HG02840 (cell line): ENCODE data around the gene KRTAP10-10.
"Not testable (repeated sequence)": the region's sequence is repeated elsewhere in the genome, so short reads cannot be mapped to it uniquely, and the experiment has no call there.

ENCODE experiments used
- ATAC-seq: cut with Tn5 transposase; IDR thresholded peaks from one replicate; pipeline ENCODE4 v1.9.1; 2021; ENCODE audit warnings: mild to moderate bottlenecking, moderate library complexity, moderate number of reproducible peaks; ENCODE audit not compliant: unreplicated experiment, low FRiP score

The KRTAP10-10 gene

DNA sequence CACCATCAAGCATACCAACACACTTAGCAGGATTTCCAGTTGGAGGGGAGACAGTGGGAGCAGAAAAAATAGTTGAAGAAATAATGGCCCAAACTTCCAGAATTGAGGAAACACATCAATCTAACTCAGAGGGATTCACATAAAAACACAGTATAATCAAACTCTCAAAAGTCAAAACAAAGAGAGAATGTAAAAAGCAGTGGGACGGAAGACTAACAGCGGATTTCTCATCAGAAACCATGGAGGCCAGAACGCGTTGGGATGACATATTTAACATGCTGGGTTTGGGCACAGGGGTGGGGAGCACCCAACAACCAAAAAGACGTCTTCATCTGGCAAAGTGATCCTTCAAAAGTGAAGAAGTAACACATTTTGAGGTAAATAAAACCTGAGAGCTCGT, 17.3 kb upstream of the KRTAP10-10 start:
- no peak for ATAC-seq

GRCh38 chr21:44623575-44623974, 13.6 kb upstream of the KRTAP10-10 start:
- no peak for ATAC-seq

DNA sequence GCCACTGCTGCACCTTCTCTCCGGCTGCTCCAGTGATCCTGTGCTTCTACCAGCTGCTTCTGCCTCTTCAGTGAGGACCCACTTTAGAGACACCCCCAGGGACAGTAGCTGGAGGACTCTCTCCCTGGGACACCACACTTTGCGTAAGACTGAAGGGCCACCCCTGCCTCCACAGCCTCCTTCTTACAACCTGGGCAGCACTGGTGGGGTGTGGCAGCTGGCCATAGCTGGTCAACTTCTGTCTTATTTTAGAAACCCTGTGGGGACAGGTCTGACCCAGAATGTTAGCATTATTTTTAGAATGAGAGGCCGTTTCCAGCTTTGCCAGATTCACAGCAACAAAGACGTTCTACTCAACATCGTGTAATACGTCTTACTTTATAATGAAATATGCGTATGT, 11.4 kb upstream of the KRTAP10-10 start:
- ATAC-seq: no peak

GRCh38 chr21:44626262-44626661, 10.9 kb upstream of the KRTAP10-10 start:
- ATAC-seq: no peak

DNA sequence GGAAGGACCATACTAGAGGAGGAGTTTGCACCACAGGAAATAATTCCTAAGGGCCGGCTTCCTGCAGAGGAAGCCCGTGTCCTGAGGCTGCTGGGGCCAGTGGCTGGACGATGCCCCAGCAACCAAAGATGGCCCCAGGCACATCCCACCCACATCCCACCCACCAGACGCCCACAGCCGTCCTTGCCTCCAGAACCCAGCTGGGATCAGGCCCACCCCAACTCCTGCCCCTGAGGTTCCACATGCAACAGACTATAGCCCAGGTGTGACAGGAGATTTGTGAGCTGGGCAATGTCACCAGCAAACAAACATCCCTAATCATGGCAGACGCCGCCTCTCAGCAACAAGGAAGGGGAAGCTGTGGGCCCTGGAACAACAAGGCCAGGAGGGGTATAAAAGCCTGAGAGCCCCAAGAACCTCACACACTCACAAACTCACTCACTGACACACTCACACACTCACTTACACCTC, 10.4 kb upstream of the KRTAP10-10 start, which contains the start of gene KRTAP10-9:
KRTAP10-9 (plus strand) TSS at position 421 of the 471 bp plus-strand sequence. CDS start 79 bp downstream, outside the sequence.
- ATAC-seq: no peak

DNA sequence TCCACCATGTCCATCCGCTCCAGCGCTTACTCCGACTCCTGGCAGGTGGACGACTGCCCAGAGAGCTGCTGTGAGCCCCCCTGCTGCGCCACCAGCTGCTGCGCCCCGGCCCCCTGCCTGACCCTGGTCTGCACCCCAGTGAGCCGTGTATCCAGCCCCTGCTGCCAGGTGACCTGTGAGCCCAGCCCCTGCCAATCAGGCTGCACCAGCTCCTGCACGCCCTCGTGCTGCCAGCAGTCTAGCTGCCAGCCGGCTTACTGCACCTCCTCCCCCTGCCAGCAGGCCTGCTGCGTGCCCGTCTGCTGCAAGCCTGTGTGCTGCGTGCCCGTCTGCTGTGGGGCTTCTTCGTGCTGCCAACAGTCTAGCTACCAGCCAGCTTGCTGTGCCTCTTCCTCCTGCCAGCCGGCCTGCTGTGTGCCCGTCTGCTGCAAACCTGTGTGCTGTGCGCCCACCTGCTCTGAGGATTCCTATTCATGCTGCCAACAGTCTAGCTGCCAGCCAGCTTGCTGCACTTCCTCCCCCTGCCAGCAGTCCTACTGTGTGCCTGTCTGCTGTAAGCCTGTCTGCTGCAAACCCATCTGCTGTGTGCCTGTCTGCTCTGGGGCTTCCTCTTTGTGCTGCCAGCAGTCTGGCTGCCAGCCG, 9.9 kb upstream of the KRTAP10-10 start:
- not testable (repeated sequence) for ATAC-seq

DNA sequence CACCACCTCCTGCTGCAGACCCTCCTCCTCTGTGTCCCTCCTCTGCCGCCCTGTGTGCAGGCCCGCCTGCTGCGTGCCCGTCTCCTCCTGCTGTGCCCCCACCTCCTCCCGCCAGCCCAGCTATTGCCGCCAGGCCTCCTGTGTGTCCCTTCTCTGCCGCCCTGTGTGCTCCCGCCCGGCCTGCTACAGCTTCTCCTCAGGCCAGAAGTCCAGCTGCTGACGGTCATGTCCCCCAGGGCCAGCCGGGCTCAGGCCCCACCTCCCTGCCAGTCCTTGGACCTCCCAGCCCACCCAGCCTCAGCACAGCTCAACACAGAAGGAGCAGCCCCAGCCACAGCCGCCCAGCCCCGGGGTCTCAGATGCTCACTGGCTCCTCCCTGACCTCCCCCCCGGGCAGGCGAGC, 9.3 kb upstream of the KRTAP10-10 start:
- not testable (repeated sequence) for ATAC-seq

- no peak for ATAC-seq
These were observed 8.3 kb upstream of the KRTAP10-10 start for GRCh38 chr21:44628707-44629391.

DNA sequence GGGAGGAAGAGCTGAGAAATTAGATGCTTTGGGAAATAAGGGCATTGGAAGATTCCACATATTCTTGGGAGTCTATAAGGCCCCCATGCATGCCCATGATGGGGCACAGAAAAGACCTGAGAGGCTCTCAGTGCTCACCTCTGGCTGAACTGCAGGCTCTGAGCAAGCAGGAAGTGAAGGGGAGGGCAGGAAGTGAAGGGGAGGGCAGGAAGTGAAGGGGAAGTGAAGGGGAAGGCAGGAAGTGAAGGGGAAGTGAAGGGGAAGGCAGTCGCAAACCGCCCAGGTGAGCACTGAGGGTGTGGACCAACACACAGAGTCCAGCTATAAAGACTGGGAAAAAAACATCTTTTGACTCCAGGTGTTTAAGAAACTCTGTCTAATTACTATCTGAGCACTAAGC, 6.7 kb upstream of the KRTAP10-10 start:
- no peak for ATAC-seq

GRCh38 chr21:44632067-44632466, 5.1 kb upstream of the KRTAP10-10 start:
- no peak for ATAC-seq

DNA sequence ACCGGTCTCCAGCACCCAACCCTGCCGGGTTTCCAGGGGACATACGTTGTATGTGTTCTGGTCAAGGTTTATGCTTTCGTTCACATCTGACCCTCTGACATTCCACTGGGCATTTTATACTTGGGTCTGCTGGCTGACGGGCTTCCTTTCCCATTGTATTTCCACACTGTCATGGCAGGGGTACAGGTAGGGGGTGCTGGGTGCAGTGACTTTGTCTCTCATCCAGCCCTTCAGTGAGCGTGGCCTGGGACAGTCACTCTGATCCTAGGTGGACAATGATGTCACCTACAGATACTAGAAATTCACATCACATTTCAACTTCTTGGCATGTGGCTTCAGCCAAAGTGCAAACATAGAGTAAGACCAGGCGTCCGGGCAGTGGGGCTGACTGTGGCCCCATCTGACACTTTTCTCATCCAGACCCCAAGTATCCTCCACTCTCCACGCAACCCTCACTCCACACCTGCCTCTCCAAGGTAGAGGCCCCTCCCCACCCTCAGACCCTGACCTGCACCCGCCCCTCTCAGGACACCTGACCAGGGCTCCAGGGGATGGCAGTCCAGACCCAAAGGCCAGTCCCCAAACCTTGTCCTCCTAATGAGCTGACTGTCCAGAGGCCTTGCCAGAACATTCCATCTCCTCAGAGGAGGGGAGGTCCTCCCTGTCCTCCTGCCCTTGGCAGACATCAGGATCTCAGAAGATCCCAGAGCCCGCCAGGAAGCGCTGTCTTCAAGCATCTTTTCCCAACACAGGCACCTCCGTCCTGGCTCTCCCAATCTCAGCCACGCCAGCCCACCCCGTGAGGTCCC, 743 bp upstream of the KRTAP10-10 start:
- ATAC-seq: no peak

GRCh38 chr21:44637851-44638348, 744 bp downstream of the KRTAP10-10 start:
- not testable (repeated sequence) for ATAC-seq

DNA sequence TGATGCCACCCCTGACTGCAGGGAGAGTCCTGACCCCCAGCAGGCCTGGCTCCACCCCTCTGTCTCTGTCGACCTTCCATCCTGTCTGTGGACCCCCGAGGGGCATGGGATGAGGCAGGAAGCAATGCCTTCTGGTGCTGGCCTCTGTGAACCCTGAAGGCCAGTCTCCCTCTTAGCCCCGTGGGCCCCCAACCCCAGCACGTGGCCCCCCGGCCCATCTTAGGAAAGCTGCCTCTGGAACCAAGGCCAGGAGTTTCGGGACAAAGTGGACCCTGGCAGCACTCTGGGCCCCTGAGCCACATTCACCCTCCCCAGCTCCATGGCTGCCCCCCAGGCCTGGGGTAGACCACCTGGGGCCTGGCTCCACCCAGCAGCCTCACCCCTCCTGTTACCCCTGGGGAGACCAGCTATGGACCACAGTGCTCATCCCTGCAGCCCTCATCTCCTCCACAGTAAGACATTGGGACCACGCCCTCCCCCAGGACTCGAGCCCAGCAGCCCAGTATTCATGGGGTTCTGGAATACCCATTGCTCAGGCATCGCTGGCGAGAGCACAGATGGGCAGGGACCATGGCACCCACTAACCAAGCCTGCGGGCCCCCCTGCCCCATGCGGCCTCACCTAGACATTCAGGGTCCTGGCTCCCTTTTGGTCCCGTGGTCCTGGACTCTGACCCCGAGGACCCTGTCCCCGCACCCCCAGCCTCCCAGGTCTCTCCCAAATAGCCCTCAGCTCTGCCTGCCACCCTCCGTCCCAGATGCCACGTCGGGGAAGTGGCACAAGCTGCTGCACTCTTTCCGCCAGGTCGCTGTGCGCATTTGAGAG, 1.6 kb downstream of the KRTAP10-10 start:
- not testable (repeated sequence) for ATAC-seq

DNA sequence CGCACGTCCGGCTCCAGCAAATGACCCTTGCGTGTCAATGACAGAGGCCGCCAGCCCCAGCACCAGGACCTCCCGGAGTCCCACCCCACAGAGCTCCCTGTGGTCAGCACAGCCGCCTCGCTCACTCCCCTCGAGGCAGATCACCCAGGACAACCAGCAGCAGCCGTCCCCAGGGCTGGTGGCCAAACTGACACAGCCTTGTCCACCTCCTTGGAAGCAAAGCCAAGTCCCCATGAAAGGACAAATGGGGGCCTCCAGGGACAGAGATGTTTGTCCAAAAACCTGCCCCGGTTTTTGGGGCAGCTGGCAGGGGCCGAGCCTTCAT, 2.1 kb downstream of the KRTAP10-10 start:
- ATAC-seq: no peak

- no peak for ATAC-seq
These were observed 3.6 kb downstream of the KRTAP10-10 start for GRCh38 chr21:44640761-44641160.

DNA sequence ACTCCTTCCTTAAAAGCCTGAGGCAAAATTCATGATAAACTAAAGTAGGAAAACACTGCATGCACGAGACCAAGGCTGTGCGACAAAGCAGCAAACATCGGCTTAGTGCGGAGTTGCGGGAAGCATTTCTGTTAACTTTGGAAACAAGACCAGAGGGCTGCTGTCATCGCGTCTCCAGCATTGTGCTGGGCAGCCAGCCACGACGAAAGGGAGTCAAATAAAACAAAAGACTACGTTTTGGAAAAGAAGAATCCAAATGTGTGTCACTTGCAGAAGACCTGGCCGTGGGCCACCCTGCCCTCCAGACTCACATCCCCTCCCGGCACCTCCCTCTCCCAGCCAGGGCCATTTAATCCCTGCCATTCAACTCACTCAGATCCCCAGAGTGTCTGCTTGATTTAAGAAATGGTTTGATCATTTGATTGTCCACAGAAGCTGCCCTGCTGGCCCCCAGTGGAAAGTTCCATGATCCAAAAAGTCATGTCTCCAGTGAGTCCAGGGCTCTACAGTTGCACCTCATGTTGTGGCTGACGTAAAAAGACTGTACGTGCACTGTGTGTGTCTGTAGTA, 6.7 kb downstream of the KRTAP10-10 start:
- ATAC-seq: no peak

DNA sequence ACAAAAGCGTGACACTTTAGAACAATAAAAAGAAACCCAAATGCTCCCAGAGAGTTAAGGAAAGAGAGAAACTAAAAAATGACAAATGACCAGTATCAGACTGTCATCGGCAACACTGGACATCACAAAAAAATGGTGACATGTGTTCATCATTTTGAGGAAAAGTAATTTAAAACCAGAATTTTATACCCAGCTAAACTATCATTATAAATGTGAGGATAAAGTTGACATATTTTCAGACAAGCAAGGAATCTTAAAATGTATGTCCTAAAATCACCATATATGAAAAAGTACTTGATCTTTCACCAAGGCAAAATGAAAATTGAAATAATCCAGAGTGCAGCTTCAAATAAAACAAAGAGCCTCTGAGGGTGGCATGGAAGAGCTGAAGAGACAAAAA, 7.7 kb downstream of the KRTAP10-10 start:
- ATAC-seq: no peak

DNA sequence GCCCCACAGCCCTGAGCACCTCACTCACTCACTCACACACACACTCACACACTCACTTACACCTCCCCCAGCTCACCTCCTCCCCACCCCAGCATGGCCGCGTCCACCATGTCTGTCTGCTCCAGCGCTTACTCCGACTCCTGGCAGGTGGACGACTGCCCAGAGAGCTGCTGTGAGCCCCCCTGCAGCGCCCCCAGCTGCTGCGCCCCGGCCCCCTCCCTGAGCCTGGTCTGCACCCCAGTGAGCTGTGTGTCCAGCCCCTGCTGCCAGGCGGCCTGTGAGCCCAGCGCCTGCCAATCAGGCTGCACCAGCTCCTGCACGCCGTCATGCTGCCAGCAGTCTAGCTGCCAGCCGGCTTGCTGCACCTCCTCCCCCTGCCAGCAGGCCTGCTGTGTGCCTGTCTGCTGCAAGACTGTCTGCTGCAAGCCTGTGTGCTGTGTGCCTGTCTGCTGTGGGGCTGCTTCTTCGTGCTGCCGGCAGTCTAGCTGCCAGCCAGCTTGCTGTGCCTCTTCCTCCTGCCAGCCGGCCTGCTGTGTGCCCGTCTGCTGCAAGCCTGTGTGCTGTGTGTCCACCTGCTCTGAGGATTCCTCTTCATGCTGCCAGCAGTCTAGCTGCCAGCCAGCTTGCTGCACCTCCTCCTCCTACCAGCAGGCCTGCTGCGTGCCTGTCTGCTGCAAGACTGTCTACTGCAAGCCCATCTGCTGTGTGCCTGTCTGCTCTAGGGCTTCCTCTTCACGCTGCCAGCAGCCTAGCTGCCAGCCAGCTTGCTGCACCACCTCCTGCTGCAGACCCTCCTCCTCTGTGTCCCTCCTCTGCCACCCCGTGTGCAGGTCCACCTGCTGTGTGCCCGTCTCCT, 9.4 kb downstream of the KRTAP10-10 start, which contains the start of gene KRTAP10-11:
KRTAP10-11 (plus strand) TSS at position 49 of the 856 bp plus-strand sequence; CDS start at position 94, 45 bp downstream.
- ATAC-seq: not testable (repeated sequence)

DNA sequence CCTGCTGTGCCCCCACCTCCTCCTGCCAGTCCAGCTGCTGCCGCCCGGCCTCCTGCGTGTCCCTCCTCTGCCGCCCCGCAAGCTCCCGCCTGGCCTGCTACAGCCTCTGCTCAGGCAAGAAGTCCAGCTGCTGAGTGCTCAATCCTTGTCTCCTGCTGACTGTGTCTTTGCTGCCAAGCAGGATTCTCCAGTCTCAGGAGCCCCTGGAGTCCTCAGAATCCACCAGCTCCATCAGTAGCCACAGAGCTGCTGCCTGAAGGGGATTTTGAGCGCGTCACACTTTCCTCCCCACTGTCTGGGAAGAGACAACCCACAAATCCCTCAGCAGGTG, 10.0 kb downstream of the KRTAP10-10 start:
- ATAC-seq: no peak
